ENCODE results near the gene KRT36.

DNA sequence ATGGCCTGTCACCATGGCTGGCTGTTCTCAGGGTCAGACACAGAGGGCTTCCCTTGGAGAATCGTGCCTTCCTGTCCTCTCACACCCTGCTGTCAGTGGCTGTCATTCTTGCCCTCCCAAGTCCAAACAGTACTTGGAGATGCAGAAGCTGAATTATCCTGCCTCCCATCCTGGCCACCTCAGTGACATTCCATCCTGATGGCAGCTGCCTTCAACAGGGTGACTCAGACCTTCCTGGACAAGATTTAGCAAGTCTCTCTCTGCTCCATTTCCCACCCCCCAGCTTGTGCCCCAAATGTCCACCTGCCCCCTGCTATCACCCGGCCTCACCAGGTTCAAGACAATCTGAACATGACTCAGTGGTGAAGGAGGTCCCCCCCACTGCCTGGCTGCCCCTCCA, 4.8 kb upstream of the KRT36 start:
- TF ChIP-seq CTCF (conservative IDR thresholded peaks at IDR 0.05) (no peak), ZFX (IDR thresholded peaks at IDR 0.05) (no peak)
